HUES6 (cell line): ENCODE results near the gene IGHMBP2.

Source experiments
- H3K27ac ChIP-seq: 2 replicates; pipeline ENCODE4 v1.7.0; 2013; ENCODE audit warnings: low read depth, mild to moderate bottlenecking, low read length, inconsistent platforms
- H3K27me3 ChIP-seq: 2 replicates; pipeline ENCODE4 v1.6.1; 2013; ENCODE audit warnings: low read length; ENCODE audit not compliant: control insufficient read depth, insufficient read depth
- H3K36me3 ChIP-seq: 2 replicates; pipeline ENCODE4 v1.6.1; 2013; ENCODE audit warnings: low read length; ENCODE audit not compliant: control insufficient read depth, insufficient read depth
- H3K4me1 ChIP-seq: 2 replicates; pipeline ENCODE4 v1.6.1; 2013; ENCODE audit warnings: low read length; ENCODE audit not compliant: control insufficient read depth, insufficient read depth
- H3K4me3 ChIP-seq: 2 replicates; pipeline ENCODE4 v1.5.1; 2013; ENCODE audit warnings: low read depth, low read length
- H3K9ac ChIP-seq: one replicate; pipeline ENCODE4 v1.6.1; 2013; ENCODE audit warnings: mild to moderate bottlenecking, low read length
- H3K9me3 ChIP-seq: 2 replicates; pipeline ENCODE4 v1.6.1; 2013; ENCODE audit warnings: low read depth, low read length; ENCODE audit not compliant: control insufficient read depth, insufficient read depth

IGHMBP2 gene

DNA sequence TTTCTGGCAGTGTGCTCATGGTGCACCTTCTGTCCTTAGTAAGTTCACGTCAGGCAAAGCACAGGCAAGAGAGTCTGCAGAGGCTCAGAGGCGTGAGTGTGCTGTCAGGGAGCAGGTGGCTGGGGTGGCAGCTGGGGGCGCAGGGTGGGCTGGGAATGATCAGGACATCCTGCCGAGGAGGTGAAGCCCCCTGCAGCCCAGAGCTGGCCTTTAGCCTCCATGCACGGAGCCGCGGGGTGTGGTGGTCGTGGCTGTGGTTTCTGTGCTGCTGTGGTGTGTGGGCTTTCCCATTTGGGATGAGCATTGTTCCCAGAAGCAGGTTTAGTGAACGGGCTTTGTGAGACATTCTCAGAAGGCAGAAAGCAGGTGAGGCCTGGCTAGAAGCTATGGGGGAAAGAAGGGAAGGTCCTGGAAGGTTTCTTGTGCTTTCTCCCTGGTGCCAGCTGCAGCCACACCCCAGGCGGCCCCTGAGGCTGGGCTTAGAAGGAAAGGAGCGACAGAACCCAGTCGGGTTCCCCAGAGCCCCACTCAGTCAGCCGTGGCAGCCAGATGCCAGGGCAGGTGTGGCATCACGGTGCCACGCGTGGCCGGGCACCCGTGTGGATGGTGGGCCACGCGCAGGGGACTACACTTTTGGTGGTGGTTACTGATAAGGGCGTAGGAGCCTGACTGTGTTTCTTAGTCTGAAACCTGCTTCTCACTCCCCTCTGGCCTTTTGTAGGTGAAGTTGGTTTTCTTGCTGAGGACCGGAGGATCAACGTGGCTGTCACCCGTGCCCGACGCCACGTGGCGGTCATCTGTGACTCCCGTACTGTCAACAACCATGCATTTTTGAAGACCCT lies 32.0 kb downstream of the IGHMBP2 start:
- Histone ChIP-seq H3K4me1 (no peaks in the 10 kb centered on the region), H3K9ac (no peak overlapping the region), H3K27ac (no peak overlapping the region), H3K4me3 (no peak overlapping the region), H3K36me3 (peaks cover 83% of the 10 kb centered on the region), H3K27me3 (no peaks in the 10 kb centered on the region), H3K9me3 (no peaks in the 10 kb centered on the region)

- H3K36me3 ChIP-seq = peaks cover 82% of the 10 kb centered on the region
- H3K4me3 ChIP-seq = no peak overlapping the region
- H3K27ac ChIP-seq = no peak overlapping the region
- no peak overlapping the region for H3K9ac ChIP-seq
- no peaks in the 10 kb centered on the region for H3K9me3 ChIP-seq
- no peaks in the 10 kb centered on the region for H3K4me1 ChIP-seq
- H3K27me3 ChIP-seq = no peaks in the 10 kb centered on the region
Observed at GRCh38 chr11:68936358-68936636, 32.6 kb downstream of the IGHMBP2 start.

- no peaks in the 10 kb centered on the region for H3K4me1 ChIP-seq
- H3K9ac ChIP-seq = no peak overlapping the region
- H3K27me3 ChIP-seq = no peaks in the 10 kb centered on the region
- H3K27ac ChIP-seq = no peak overlapping the region
- H3K4me3 ChIP-seq = no peak overlapping the region
- no peaks in the 10 kb centered on the region for H3K9me3 ChIP-seq
- peaks cover 76% of the 10 kb centered on the region for H3K36me3 ChIP-seq
Observed at GRCh38 chr11:68936676-68937620, 33.3 kb downstream of the IGHMBP2 start.

- Histone ChIP-seq H3K4me1 (no peaks in the 10 kb centered on the region), H3K9me3 (no peaks in the 10 kb centered on the region), H3K27me3 (no peaks in the 10 kb centered on the region), H3K4me3 (no peak overlapping the region), H3K27ac (no peak overlapping the region), H3K36me3 (peaks cover 75% of the 10 kb centered on the region), H3K9ac (no peak overlapping the region)
Observed at GRCh38 chr11:68938088-68938487, 34.4 kb downstream of the IGHMBP2 start.

- H3K27ac ChIP-seq = no peak overlapping the region
- no peaks in the 10 kb centered on the region for H3K9me3 ChIP-seq
- H3K4me3 ChIP-seq = no peak overlapping the region
- peaks cover 66% of the 10 kb centered on the region for H3K36me3 ChIP-seq
- H3K27me3 ChIP-seq = no peaks in the 10 kb centered on the region
- H3K9ac ChIP-seq = no peak overlapping the region
- no peaks in the 10 kb centered on the region for H3K4me1 ChIP-seq
Observed at GRCh38 chr11:68938816-68939582, 35.3 kb downstream of the IGHMBP2 start.

DNA sequence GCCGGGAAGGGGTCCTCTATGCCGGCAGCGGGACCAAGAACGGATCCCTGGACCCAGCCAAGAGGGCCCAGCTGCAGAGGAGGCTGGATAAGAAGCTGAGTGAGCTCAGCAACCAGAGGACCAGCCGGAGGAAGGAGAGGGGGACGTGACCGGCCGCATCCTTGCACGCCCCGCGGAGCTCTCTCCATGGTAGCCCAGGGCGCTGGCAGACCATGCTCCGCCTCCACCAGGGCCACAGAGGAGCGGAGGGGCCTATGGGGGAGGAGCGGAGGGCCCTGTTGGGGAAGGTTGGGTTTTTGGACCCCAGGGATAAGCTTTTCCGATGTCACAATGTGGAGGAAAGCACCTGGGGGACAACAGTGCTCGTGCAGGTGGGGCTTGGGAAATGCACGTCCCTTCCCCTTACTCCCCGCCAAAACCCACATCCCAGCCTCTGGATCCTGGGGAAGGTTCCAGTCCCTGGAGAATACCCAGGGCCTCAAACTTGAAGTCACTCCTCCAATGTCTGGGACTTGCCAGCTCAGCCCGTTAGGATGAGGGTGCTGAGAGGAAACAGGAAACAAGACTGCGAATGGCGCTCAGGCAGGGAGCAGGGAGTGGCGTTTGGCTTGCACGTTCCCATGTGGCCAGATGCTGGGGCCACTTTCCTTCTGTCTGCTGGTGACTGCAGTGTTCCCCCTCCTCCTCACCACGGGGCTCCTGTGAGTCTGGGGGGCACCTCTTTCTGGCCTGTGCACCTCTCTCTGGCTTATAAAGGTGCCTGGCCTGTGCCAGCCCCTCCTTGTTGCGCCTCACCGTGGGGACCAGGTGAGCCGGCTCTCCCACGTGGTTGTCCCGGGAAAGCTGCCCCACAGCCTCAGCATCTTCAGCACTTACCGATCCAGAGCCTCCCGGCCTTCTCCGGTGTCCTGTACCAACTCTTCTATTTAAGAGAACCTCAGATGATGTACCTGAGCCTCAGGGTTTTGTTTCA lies 36.2 kb downstream of the IGHMBP2 start:
- Histone ChIP-seq H3K27me3 (no peaks in the 10 kb centered on the region), H3K9me3 (no peaks in the 10 kb centered on the region), H3K4me1 (no peaks in the 10 kb centered on the region), H3K9ac (no peak overlapping the region), H3K36me3 (peaks cover 57% of the 10 kb centered on the region), H3K4me3 (no peak overlapping the region), H3K27ac (no peak overlapping the region)

GRCh38 chr11:68940651-68941323 lies 37.1 kb downstream of the IGHMBP2 start:
- H3K27me3 ChIP-seq = no peaks in the 10 kb centered on the region
- H3K27ac ChIP-seq = no peak overlapping the region
- no peak overlapping the region for H3K9ac ChIP-seq
- peaks cover 48% of the 10 kb centered on the region for H3K36me3 ChIP-seq
- no peak overlapping the region for H3K4me3 ChIP-seq
- H3K9me3 ChIP-seq = no peaks in the 10 kb centered on the region
- no peaks in the 10 kb centered on the region for H3K4me1 ChIP-seq

DNA sequence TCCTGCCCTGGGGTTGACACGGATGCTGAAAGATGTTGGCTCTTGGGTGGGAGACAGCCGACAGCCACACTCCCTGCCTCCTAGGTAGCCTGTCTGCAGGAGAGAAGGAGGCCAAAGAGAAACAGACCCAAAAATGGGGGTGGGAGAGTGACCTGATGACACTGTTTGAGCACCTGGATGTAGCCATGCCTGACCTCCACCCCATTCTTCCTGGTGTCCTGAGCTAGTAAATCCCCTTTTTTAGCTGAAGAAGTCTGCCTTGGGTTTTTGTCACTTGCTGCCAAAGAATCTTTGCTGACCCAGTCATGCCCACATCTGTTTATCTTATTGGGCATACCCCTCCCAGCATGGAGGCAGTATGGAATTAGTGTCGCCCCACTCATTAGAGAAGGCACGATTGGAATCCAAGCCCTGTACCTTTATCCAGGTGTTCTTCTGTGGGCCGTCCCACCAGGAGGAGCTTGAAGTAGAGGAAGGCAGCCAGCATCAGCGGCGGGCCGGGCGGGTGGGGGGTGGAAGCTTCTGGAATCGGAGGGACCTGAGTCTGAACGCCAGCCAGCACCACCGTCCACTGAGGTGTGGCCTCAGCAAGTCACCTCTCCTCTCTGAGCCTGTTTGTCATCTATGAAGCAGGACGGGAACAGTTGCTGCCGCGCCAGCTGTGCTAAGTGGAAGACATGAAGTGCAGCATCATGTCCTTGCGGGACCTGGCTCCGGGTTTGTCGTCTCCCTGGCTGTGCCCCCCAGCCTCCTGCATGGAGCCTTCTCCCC lies 37.8 kb downstream of the IGHMBP2 start:
- peaks cover 41% of the 10 kb centered on the region for H3K36me3 ChIP-seq
- H3K27ac ChIP-seq = no peak overlapping the region
- H3K4me1 ChIP-seq = peaks cover under 1% of the 10 kb centered on the region; the same call in 1 of the 2 replicates
- no peak overlapping the region for H3K9ac ChIP-seq
- H3K27me3 ChIP-seq = no peaks in the 10 kb centered on the region
- no peaks in the 10 kb centered on the region for H3K9me3 ChIP-seq
- H3K4me3 ChIP-seq = no peak overlapping the region

DNA sequence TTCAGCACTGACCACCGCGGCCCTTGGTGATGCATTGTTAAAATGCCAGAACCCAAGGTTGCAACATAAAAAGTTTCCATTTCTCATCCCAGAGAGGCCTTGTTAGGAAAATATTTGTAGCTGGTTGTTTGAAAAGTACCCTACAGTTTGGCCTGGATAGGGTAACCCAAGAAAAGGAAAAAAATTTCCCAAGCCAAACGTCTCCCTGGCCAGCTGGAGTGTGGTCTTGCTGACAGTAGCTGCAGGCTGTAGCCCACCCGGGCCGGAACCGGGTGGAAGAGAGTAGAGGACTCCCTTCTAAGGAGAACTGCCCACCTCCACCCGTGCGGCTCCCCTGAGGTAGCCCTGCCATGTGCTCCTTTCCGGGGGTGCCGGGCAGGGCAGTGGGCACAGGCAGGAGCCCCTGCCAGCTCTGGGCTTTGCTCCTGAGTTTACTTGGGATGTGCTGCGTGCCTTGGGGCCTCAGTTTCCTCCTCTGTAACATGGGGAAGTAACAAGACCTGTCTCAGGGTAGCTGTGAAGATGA lies 38.5 kb downstream of the IGHMBP2 start:
- peaks cover 34% of the 10 kb centered on the region for H3K36me3 ChIP-seq
- peaks cover 5% of the 10 kb centered on the region; the same call in 1 of the 2 replicates for H3K4me1 ChIP-seq
- H3K9me3 ChIP-seq = no peaks in the 10 kb centered on the region
- H3K4me3 ChIP-seq = no peak overlapping the region
- no peak overlapping the region for H3K27ac ChIP-seq
- H3K27me3 ChIP-seq = no peaks in the 10 kb centered on the region
- H3K9ac ChIP-seq = no peak overlapping the region
